GM12892 (cell line): ENCODE results near the gene FAM120A.

ENCODE experiments used
- POLR2A ChIP-seq: IDR thresholded peaks from 2 replicates; pipeline ENCODE4 v1.6.1; 2011; ENCODE audit warnings: low read depth, low read length, control low read depth
- POLR2AphosphoS5 ChIP-seq: IDR thresholded peaks from 2 replicates; pipeline ENCODE4 v1.6.1; 2011; ENCODE audit warnings: low read depth, low read length, control low read depth
- TAF1 ChIP-seq: IDR thresholded peaks from 2 replicates; pipeline ENCODE4 v1.6.1; 2011; ENCODE audit warnings: low read depth, mild to moderate bottlenecking, control low read depth, low read length, borderline replicate concordance

DNA sequence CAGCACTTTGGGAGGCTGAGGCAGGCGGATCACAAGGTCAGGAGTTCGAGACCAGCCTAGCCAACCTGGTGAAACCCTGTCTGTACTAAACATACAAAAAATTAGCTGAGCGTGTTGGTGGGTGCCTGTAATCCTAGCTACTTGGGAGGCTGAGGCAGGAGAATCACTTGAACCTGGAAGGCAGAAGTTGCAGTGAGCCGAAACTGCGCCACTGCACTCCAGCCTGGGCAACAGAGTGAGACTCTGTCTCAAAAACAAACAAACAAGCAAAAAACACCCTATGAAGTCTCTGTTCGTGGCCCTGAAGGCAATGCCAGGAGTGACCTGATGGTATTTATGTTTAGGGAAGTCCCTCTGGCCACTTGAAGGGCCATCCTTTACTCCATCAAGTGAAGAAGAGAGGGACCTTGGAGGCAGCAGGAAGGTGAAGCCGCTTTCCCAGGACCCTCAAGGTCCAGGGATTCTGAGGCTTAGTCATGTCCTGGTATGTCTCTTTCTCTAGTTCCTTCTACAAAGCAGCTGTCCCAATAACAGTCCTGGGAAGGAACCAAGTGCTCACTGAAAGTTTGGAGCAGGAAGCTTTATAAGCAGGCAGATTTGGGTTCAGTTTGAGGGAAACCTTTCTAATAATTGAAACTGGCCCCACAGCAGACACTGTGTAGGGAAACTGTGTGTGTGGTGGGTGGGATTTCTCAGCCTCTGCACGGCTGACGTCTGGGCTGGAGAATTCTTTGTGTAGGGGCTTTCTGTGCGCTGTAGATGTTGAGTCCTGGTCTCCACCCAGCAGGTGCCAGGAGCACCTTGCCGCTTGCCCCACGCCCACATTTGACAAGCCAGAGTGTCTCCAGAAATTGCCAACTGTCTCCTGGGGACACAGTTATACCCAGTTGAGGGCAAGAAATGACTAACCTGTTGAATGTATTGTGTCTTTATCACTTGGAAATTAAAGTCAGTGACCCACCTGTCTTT is 137.4 kb downstream of the FAM120A start:
- TF ChIP-seq POLR2A (no peak), TAF1 (no peak), POLR2AphosphoS5 (no peak)
